ENCODE data around the gene VDAC1. TPM values are rescaled to one million over a fixed set of nuclear protein-coding genes. Genes with fewer than 3 reads are reported as not detected.

VDAC1 gene
- total and polyA plus RNA-seq, 10 of the 15 experiments (the other 5 are each of a cell fraction or from before 2014, with no cell fraction given) = 245 to 488 (median 349) TPM

- Histone ChIP-seq H3K27ac (ENCODE audit: control insufficient read depth, insufficient read depth) (no peak overlapping the region), H3K4me1 (ENCODE audit: control insufficient read depth, insufficient read depth, low read length) (peaks cover 26% of the 10 kb centered on the region), H3K4me3 (peak overlapping the region; percentile 88), H3K9me3 (replicated peaks; ENCODE audit: control insufficient read depth, insufficient read depth, low read length) (no peaks in the 10 kb centered on the region), H3K79me2 (ENCODE audit: control insufficient read depth, insufficient read depth, low read length) (peaks cover 97% of the 10 kb centered on the region), H3K9ac (ENCODE audit: control insufficient read depth, insufficient read depth, low read length) (peak overlapping the region; percentile 24; the same call in 1 of the 2 replicates), H3K36me3 (ENCODE audit: control insufficient read depth in 2 of 2, insufficient read depth in 2 of 2, low read length in 1 of 2) (peaks cover 7 to 14% of the 10 kb centered on the region in 2 experiments; a peak in 3 of 4 replicates), H3K27me3 (replicated peaks in 1 of 2; ENCODE audit: control insufficient read depth in 2 of 2, insufficient read depth in 2 of 2, low read length in 1 of 2) (no peaks in the 10 kb centered on the region), H3K4me2 (ENCODE audit: control insufficient read depth, insufficient read depth) (peak overlapping the region; percentile 86), H4K20me1 (ENCODE audit: control insufficient read depth, insufficient read depth) (peaks cover 41% of the 10 kb centered on the region), H2AFZ (ENCODE audit: control insufficient read depth, low read depth, low read length) (no peak overlapping the region)
- ChIA-PET SMC1A (ENCODE audit: uncharacterized antibody, unreplicated experiment) (interaction anchor here (1.1 to 2.1 kb wide), 3 partner anchors 15 to 132 kb away, joined by 3 to 5 read pairs (median 4); no protein-coding TSS in a partner anchor), POLR2A (interaction anchor here (1.2 kb wide), 1 partner anchor 23 kb away, joined by 4 read pairs; no protein-coding TSS in a partner anchor), CTCF (interaction anchor here (0.8 to 9.8 kb wide), 4 partner anchors 8 to 39 kb away, joined by 3 to 179 read pairs (median 6); no protein-coding TSS in a partner anchor), RAD21 (ENCODE audit: unreplicated experiment) (interaction anchor here (1.0 kb wide), 1 partner anchor 31 kb away, joined by 3 read pairs; no protein-coding TSS in a partner anchor)
- intact Hi-C loops (cut with micrococcal nuclease; ENCODE audit: unreplicated experiment) = no loop called here
- no peak for FAIRE-seq
- no peak for DNase-seq (ENCODE audit: low read depth, low spot score)
- ATAC-seq = no peak
- in situ Hi-C loops (cut with MboI) = no loop called here
- WGBS (ENCODE audit: insufficient coverage, insufficient replicate concordance, low lambda C conversion rate, missing lambda C conversion rate) = 65% methylated on average over 10 of the region's 10 CpGs
- BruUV-seq (replicated peaks) = no TSS peak
- TF ChIP-seq PAX8 (IDR thresholded peaks at IDR 0.05) (no peak), NFYB (IDR thresholded peaks at IDR 0.05; ENCODE audit: insufficient read depth, low read depth, low read length) (no peak), EED (IDR thresholded peaks at IDR 0.05; ENCODE audit: low read depth) (no peak), NFIC (IDR thresholded peaks at IDR 0.05; ENCODE audit: low read depth, low read length) (no peak), SMARCA5 (IDR thresholded peaks at IDR 0.05) (no peak), LARP7 (IDR thresholded peaks at IDR 0.05) (no peak), HDAC6 (IDR thresholded peaks at IDR 0.05; ENCODE audit: unreplicated experiment) (no peak), SREBF1 (IDR thresholded peaks at IDR 0.05; ENCODE audit: low read length) (no peak), TCF7 (IDR thresholded peaks at IDR 0.05; ENCODE audit: borderline replicate concordance) (no peak), PAX5 (IDR thresholded peaks at IDR 0.05; ENCODE audit: borderline replicate concordance, low read depth, low read length) (no peak), MEF2B (IDR thresholded peaks at IDR 0.05; ENCODE audit: partially characterized antibody, poor library complexity, severe bottlenecking) (no peak), ZBTB4 (CRISPR knock-in tag; IDR thresholded peaks at IDR 0.05) (no peak), MYC (IDR thresholded peaks at IDR 0.05; ENCODE audit: insufficient read depth, insufficient read length, insufficient replicate concordance, low read length, severe bottlenecking) (no peak), MTA3 (IDR thresholded peaks at IDR 0.05; ENCODE audit: borderline replicate concordance, low read length) (no peak), ZNF207 (IDR thresholded peaks at IDR 0.05; ENCODE audit: borderline replicate concordance) (no peak), ATF7 (IDR thresholded peaks at IDR 0.05; ENCODE audit: low read depth) (no peak), HSF1 (IDR thresholded peaks at IDR 0.05; ENCODE audit: low read depth, low read length) (no peak)
Measured at GRCh38 chr5:134000696-134001453, 3.9 kb downstream of the VDAC1 start.
